ENCODE results near the gene SCAMP1.
"Not testable (repeated sequence)": the region's sequence is repeated elsewhere in the genome, so short reads cannot be mapped to it uniquely, and the experiment has no call there.

- TF ChIP-seq CTCF, POLR2A (IDR thresholded peaks at IDR 0.05): not testable (repeated sequence)
Observed at GRCh38 chr5:78457507-78457906, 97.1 kb downstream of the SCAMP1 start.

Measured in right lobe of liver (tissue), 4 donors.